CD14-positive monocyte (primary cell): ENCODE data around the gene CHADL. TPM values are rescaled to one million over a fixed set of nuclear protein-coding genes. Genes with fewer than 3 reads are reported as not detected.

Experiments
- DNase-seq, 3 donors: peaks; one replicate each; pipeline ENCODE4 v3.0.0-alpha.2; 2011 to 2022
- H2AFZ ChIP-seq: 2 replicates; pipeline ENCODE4 v1.6.0; 2012; ENCODE audit warnings: mild to moderate bottlenecking, low read depth, low read length, inconsistent platforms; ENCODE audit not compliant: insufficient read depth, poor library complexity, severe bottlenecking
- H3K27ac ChIP-seq, 2 donors: 1 replicate in 1 of 2; 2 replicates in 1 of 2; pipeline ENCODE4 v1.5.1; 2012 to 2013; ENCODE audit warnings: low read length in 2 of 2, control low read depth in 1 of 2, inconsistent platforms in 1 of 2, low read depth in 1 of 2, mild to moderate bottlenecking in 1 of 2
- H3K27me3 ChIP-seq, 2 donors: one replicate each; pipeline versions ENCODE4 v1.6.0 to v1.6.1; 2011 to 2013; ENCODE audit warnings: low read length in 2 of 2; ENCODE audit not compliant: control insufficient read depth in 2 of 2, insufficient read depth in 2 of 2
- H3K36me3 ChIP-seq, 2 donors: replicated peaks in 1 of 2; 1 replicate in 1 of 2; 2 replicates in 1 of 2; pipeline versions ENCODE4 v1.5.1 to v1.6.1; 2012 to 2013; ENCODE audit warnings: low read length in 2 of 2, control low read depth in 1 of 2, inconsistent platforms in 1 of 2, mild to moderate bottlenecking in 1 of 2; ENCODE audit not compliant: insufficient read depth in 2 of 2, control insufficient read depth in 1 of 2
- H3K4me1 ChIP-seq, 2 donors: 1 replicate in 1 of 2; 2 replicates in 1 of 2; pipeline versions ENCODE4 v1.5.1 to v1.6.1; 2012 to 2013; ENCODE audit warnings: low read length in 2 of 2, control low read depth in 1 of 2, inconsistent platforms in 1 of 2, mild to moderate bottlenecking in 1 of 2, moderate library complexity in 1 of 2; ENCODE audit not compliant: insufficient read depth in 2 of 2, control insufficient read depth in 1 of 2
- H3K4me2 ChIP-seq: replicated peaks from 2 replicates; pipeline ENCODE3; 2012; ENCODE audit warnings: low read length, moderate library complexity, mild to moderate bottlenecking; ENCODE audit not compliant: poor library complexity, severe bottlenecking; ENCODE audit errors: extremely low read depth
- H3K4me3 ChIP-seq, 3 experiments: fragments of 200-600 bp in 1 of 3; sonication (generic) in 1 of 3; replicated peaks in 1 of 3; 1 replicate in 2 of 3; 2 replicates in 1 of 3; pipeline ENCODE4 v1.5.1; 2011 to 2013; ENCODE audit warnings: low read length in 3 of 3, mild to moderate bottlenecking in 3 of 3, control low read depth in 2 of 3, low read depth in 2 of 3, inconsistent platforms in 1 of 3, moderate library complexity in 1 of 3
- H3K79me2 ChIP-seq: 2 replicates; pipeline ENCODE4 v1.6.0; 2012; ENCODE audit warnings: mild to moderate bottlenecking, control low read depth, inconsistent platforms, low read length, moderate library complexity; ENCODE audit not compliant: insufficient read depth
- H3K9ac ChIP-seq: 2 replicates; pipeline ENCODE4 v1.6.0; 2017; ENCODE audit warnings: low read length, mild to moderate bottlenecking; ENCODE audit not compliant: insufficient read depth, poor library complexity, severe bottlenecking
- H3K9me3 ChIP-seq, 2 donors: replicated peaks in 1 of 2; 1 replicate in 1 of 2; 2 replicates in 1 of 2; pipeline versions ENCODE4 v1.5.1 to v1.6.1; 2012 to 2013; ENCODE audit warnings: low read length in 2 of 2, control low read depth in 1 of 2; ENCODE audit not compliant: control insufficient read depth in 1 of 2, insufficient read depth in 1 of 2
- H4K20me1 ChIP-seq: 2 replicates; pipeline ENCODE4 v1.6.0; 2012; ENCODE audit warnings: mild to moderate bottlenecking, low read length, control low read depth, moderate library complexity; ENCODE audit not compliant: insufficient read depth
- H3K27ac Mint-ChIP-seq, 7 donors: one replicate each; pipeline ENCODE4 v1.8.0; 2020; ENCODE audit warnings: mild to moderate bottlenecking in 7 of 7, mixed read lengths in 7 of 7, moderate library complexity in 6 of 7, inconsistent platforms in 2 of 7
- H3K27me3 Mint-ChIP-seq, 3 donors: one replicate each; pipeline ENCODE4 v1.8.0; 2021 to 2022; ENCODE audit warnings: low read depth in 3 of 3, mild to moderate bottlenecking in 3 of 3, mixed read lengths in 3 of 3, moderate library complexity in 3 of 3, inconsistent platforms in 1 of 3
- H3K36me3 Mint-ChIP-seq, 2 donors: one replicate each; pipeline ENCODE4 v1.8.0; 2020; ENCODE audit warnings: mixed read lengths in 2 of 2, inconsistent platforms in 1 of 2, mild to moderate bottlenecking in 1 of 2
- H3K4me1 Mint-ChIP-seq: one replicate; pipeline ENCODE4 v1.8.0; 2020; ENCODE audit warnings: mild to moderate bottlenecking, mixed read lengths
- H3K4me3 Mint-ChIP-seq, 2 donors: one replicate each; pipeline ENCODE4 v1.8.0; 2020; ENCODE audit warnings: mild to moderate bottlenecking in 2 of 2, mixed read lengths in 2 of 2, moderate library complexity in 1 of 2
- H3K9me3 Mint-ChIP-seq, 7 donors: one replicate each; pipeline ENCODE4 v1.8.0; 2020 to 2022; ENCODE audit warnings: mixed read lengths in 7 of 7, mild to moderate bottlenecking in 6 of 7, moderate library complexity in 6 of 7, inconsistent platforms in 2 of 7
- CTCF ChIP-seq: fragments of 200-600 bp; IDR thresholded peaks from one replicate; pipeline ENCODE4 v1.8.0; 2022; ENCODE audit warnings: antibody characterized with exemption, mild to moderate bottlenecking
- WGBS: methylation state at CpG from one replicate; pipeline ENCODE4 v1.1.5; 2013; ENCODE audit warnings: missing lambda C conversion rate; ENCODE audit not compliant: insufficient coverage; 5-methylcytosine and 5-hydroxymethylcytosine counted together
- intact Hi-C, 2 donors: fragments of 100-400 bp; cut with micrococcal nuclease; formaldehyde crosslinking; loops; one replicate each; pipeline versions ENCODE4 v1.15.0 to v1.15.1; 2023
- polyA plus RNA-seq, 3 donors: library from polyadenylated mRNA; depleted of rRNA in 1 of 3; unstranded in 2 of 3; stranded (reverse) in 1 of 3; fragments of 300-500 nt in 2 of 3; fragments of >200 nt in 1 of 3; fragmentation: Illumina TruSeq in 2 of 3; gene quantifications; 1 replicate in 2 of 3; 2 replicates in 1 of 3; pipeline ENCODE4 v1.2.3, GENCODE V29; 2012 to 2021

Gene CHADL
- polyA plus RNA-seq, 3 donors = 0.11 to 0.35 (median 0.27) TPM

GRCh38 chr22:41204992-41205900 is 35.5 kb downstream of the CHADL start, which contains the start of gene L3MBTL2:
Gene L3MBTL2 (plus strand): TSS chr22:41205312. CDS start chr22:41205363, 51 bp downstream.
- Histone ChIP-seq H3K4me2 (peak within 1 kb of the TSS; percentile 96), H3K36me3 (peaks cover 0 to 12% of the 10 kb centered on the region in 2 donors), H3K4me3 (peak within 1 kb of the TSS; percentile 73 to 97 (median 90)), H3K27ac (peak within 1 kb of the TSS; percentile 58 to 92), H3K9me3 (no peaks in the 10 kb centered on the region), H3K27me3 (no peaks in the 10 kb centered on the region), H3K9ac (peak within 1 kb of the TSS; percentile 77), H2AFZ (peak within 1 kb of the TSS; percentile 90), H3K79me2 (peaks cover 37% of the 10 kb centered on the region), H4K20me1 (no peaks in the 10 kb centered on the region), H3K4me1 (peaks cover 20 to 22% of the 10 kb centered on the region in 2 donors)
- intact Hi-C loops = loop anchor here (10.0 kb wide), 2 partner anchors 80 to 250 kb away; partner anchors contain the start of genes RANGAP1 (in 1 of the 2) and RBX1 (in 1 of the 2)
- H3K4me1 Mint-ChIP-seq = peaks cover 23% of the 10 kb centered on the region
- H3K27me3 Mint-ChIP-seq = peaks cover 0 to 2% (median 1%) of the 10 kb centered on the region in 3 donors
- DNase-seq = peak; percentile 87 to 97 (median 95)
- H3K27ac Mint-ChIP-seq = peak within 1 kb of the TSS; percentile 90 to 97 (median 95)
- peak within 1 kb of the TSS; percentile 96 to 98 for H3K4me3 Mint-ChIP-seq
- peaks cover 11 to 24% of the 10 kb centered on the region in 2 donors for H3K36me3 Mint-ChIP-seq
- TF ChIP-seq CTCF = no peak
- H3K9me3 Mint-ChIP-seq = no peaks in the 10 kb centered on the region
- under 1% methylated on average over 38 of the region's 47 CpGs for WGBS

- Histone ChIP-seq H3K36me3 (peaks cover 0 to under 1% of the 10 kb centered on the region in 2 donors), H3K9ac (no peak overlapping the region), H3K27ac (no peak overlapping the region), H2AFZ (peak overlapping the region; percentile 67), H3K4me1 (peaks cover 20 to 22% of the 10 kb centered on the region in 2 donors), H4K20me1 (no peaks in the 10 kb centered on the region), H3K4me3 (no peak overlapping the region), H3K4me2 (no peak overlapping the region), H3K79me2 (peaks cover 32% of the 10 kb centered on the region), H3K9me3 (no peaks in the 10 kb centered on the region), H3K27me3 (peaks cover 0 to 3% of the 10 kb centered on the region in 2 donors)
- Mint-ChIP-seq H3K4me3 (no peak overlapping the region), H3K27ac (peak overlapping the region in 1 of 7 donors; percentile 57), H3K9me3 (no peaks in the 10 kb centered on the region), H3K36me3 (peaks cover 6 to 14% of the 10 kb centered on the region in 2 donors), H3K27me3 (peaks cover 1 to 12% (median 10%) of the 10 kb centered on the region in 3 donors), H3K4me1 (peaks cover 23% of the 10 kb centered on the region)
- 80% methylated on average over 1 of the region's 6 CpGs for WGBS
- intact Hi-C loops = loop anchor here (10.0 kb wide), 2 partner anchors 81 to 249 kb away; partner anchors contain the start of genes RANGAP1 (in 1 of the 2) and RBX1 (in 1 of the 2)
- no peak for TF ChIP-seq CTCF
- DNase-seq = no peak
These were observed 36.7 kb downstream of the CHADL start for GRCh38 chr22:41204066-41204465.
